Panc1 (cell line): ENCODE data around the gene SLC6A2. TPM values are rescaled to one million over a fixed set of nuclear protein-coding genes. Genes with fewer than 3 reads are reported as not detected.

Source experiments
- ATAC-seq: fragments of 200-7000 bp; cut with Tn5 transposase; 2 replicates; pipeline ENCODE4 v1.9.1; 2020; ENCODE audit warnings: mild to moderate bottlenecking, moderate library complexity
- BruUV-seq: library from RNA; stranded (reverse); fragments of 400-500 nt; replicated peaks from 2 replicates; lab custom pipeline; 2021; lab: Mats Ljungman, UMichigan
- CTCF ChIA-PET: fragments of 300-600 bp; sonication (Branson Sonifier 250); formaldehyde crosslinking; loops from one replicate; lab custom pipeline; 2022; ENCODE audit warnings: antibody characterized with exemption; lab: Charles Lee
- POLR2A ChIA-PET: fragments of 300-600 bp; sonication (Branson Sonifier 250); formaldehyde crosslinking; loops from one replicate; lab custom pipeline; 2022; ENCODE audit warnings: antibody characterized with exemption; lab: Charles Lee
- DNase-seq: peaks from one replicate; pipeline ENCODE4 v3.0.0-alpha.2; 2010; ENCODE audit warnings: low read depth, low spot score
- H3K27ac ChIP-seq: 2 replicates; pipeline ENCODE4 v1.5.1; 2011; ENCODE audit warnings: mild to moderate bottlenecking, low read length, inconsistent platforms
- H3K27me3 ChIP-seq: fragments of 200-500 bp; sonication (Bioruptor generic); 2 replicates; pipeline ENCODE4 v1.6.0; 2014; ENCODE audit warnings: low read length, inconsistent platforms; ENCODE audit not compliant: control insufficient read depth, insufficient read depth
- H3K36me3 ChIP-seq: fragments of 200-500 bp; sonication (Bioruptor generic); 2 replicates; pipeline ENCODE4 v1.5.1; 2014; ENCODE audit warnings: inconsistent platforms, mild to moderate bottlenecking, low read length, moderate library complexity; ENCODE audit not compliant: control insufficient read depth, insufficient read depth
- H3K4me1 ChIP-seq: 2 replicates; pipeline ENCODE4 v1.5.1; 2011; ENCODE audit warnings: inconsistent platforms, mild to moderate bottlenecking, low read length, moderate library complexity; ENCODE audit not compliant: control insufficient read depth, insufficient read depth
- H3K4me3 ChIP-seq, 2 experiments: 2 replicates each; pipeline ENCODE4 v1.5.1; 2011 to 2012; ENCODE audit warnings: low read depth in 2 of 2, low read length in 2 of 2, mild to moderate bottlenecking in 2 of 2, inconsistent platforms in 1 of 2, moderate library complexity in 1 of 2
- H3K9me3 ChIP-seq: fragments of 200-500 bp; sonication (Bioruptor generic); 2 replicates; pipeline ENCODE4 v1.5.1; 2014; ENCODE audit warnings: low read depth, mild to moderate bottlenecking, inconsistent platforms, low read length, moderate library complexity; ENCODE audit not compliant: control insufficient read depth, insufficient read depth
- CTCF ChIP-seq: fragments of 450-650 bp; IDR thresholded peaks from 2 replicates; pipeline ENCODE4 v1.5.1; 2017; ENCODE audit warnings: mild to moderate bottlenecking
- POLR2AphosphoS5 ChIP-seq: IDR thresholded peaks from 2 replicates; pipeline ENCODE4 v1.6.1; 2012; ENCODE audit warnings: mild to moderate bottlenecking, low read depth, low read length, moderate library complexity
- REST ChIP-seq, 2 experiments: IDR thresholded peaks; 2 replicates each; pipeline ENCODE4 v1.6.1; 2011 to 2012; ENCODE audit warnings: low read depth in 2 of 2, control low read depth in 1 of 2, low read length in 1 of 2, mild to moderate bottlenecking in 1 of 2, moderate library complexity in 1 of 2; ENCODE audit not compliant: insufficient read depth in 1 of 2
- SIN3A ChIP-seq: IDR thresholded peaks from 2 replicates; pipeline ENCODE4 v1.6.1; 2012; ENCODE audit warnings: low read depth, mild to moderate bottlenecking, low read length, moderate library complexity, borderline replicate concordance; ENCODE audit not compliant: insufficient read depth
- TCF7L2 ChIP-seq: IDR thresholded peaks from 2 replicates; pipeline ENCODE4 v1.6.1; 2011; ENCODE audit warnings: mild to moderate bottlenecking, low read depth, low read length, inconsistent platforms
- in situ Hi-C: cut with HindIII; loops from 2 replicates; pipeline ENCODE4 v1.10.0; 2016; ENCODE audit warnings: low sequenced_read_pairs, low pct_unique_long_range_greater_than_20kb
- intact Hi-C: fragments of 100-400 bp; cut with micrococcal nuclease; formaldehyde crosslinking; loops from one replicate; pipeline ENCODE4 v1.10.0; 2022; ENCODE audit not compliant: unreplicated experiment
- total RNA-seq: library from RNA; stranded (reverse); gene quantifications from one replicate; pipeline ENCODE4 v1.2.1, GENCODE V29; 2021; ENCODE audit not compliant: unreplicated experiment

Gene SLC6A2
- total RNA-seq, 1 experiment from 2014 or later, result 0.10 TPM

GRCh38 chr16:55647798-55648197 is 8.0 kb upstream of the SLC6A2 start:
- Histone ChIP-seq H3K36me3 (no peaks in the 10 kb centered on the region), H3K9me3 (no peaks in the 10 kb centered on the region), H3K27ac (no peak overlapping the region), H3K27me3 (no peaks in the 10 kb centered on the region; the same call in 1 of the 2 replicates), H3K4me1 (no peaks in the 10 kb centered on the region), H3K4me3 (no peak overlapping the region)
- TF ChIP-seq POLR2AphosphoS5, result no peak
- TF ChIP-seq SIN3A, result no peak
- no peak; the same call in 1 of the 2 replicates for TF ChIP-seq CTCF
- no peak for TF ChIP-seq TCF7L2
- no peak for TF ChIP-seq REST (IDR thresholded peaks at IDR 0.05; ENCODE audit: insufficient read depth in 1 of 2, low read depth in 2 of 2, low read length in 1 of 2)
- CTCF ChIA-PET, result interaction anchor here (0.6 kb wide), 1 partner anchor 52 kb away, joined by 9 read pairs; no protein-coding TSS in a partner anchor
- in situ Hi-C loops (no loop called here), intact Hi-C loops (no loop called here)
- DNase-seq, result no peak
- no TSS peak for BruUV-seq
- ATAC-seq, result no peak
- POLR2A ChIA-PET, result no interaction called here

GRCh38 chr16:55651841-55652824 is 3.7 kb upstream of the SLC6A2 start:
- in situ Hi-C loops, result no loop called here
- no peaks in the 10 kb centered on the region for H3K4me1 ChIP-seq
- ChIA-PET POLR2A (no interaction called here), CTCF (no interaction called here)
- H3K27me3 ChIP-seq, result peaks cover 6% of the 10 kb centered on the region; the same call in 1 of the 2 replicates
- ATAC-seq (no peak), DNase-seq (no peak)
- no peak for TF ChIP-seq POLR2AphosphoS5
- no peak for TF ChIP-seq CTCF
- no peak for TF ChIP-seq TCF7L2
- TF ChIP-seq SIN3A, result no peak
- TF ChIP-seq REST (IDR thresholded peaks at IDR 0.05; ENCODE audit: insufficient read depth in 1 of 2, low read depth in 2 of 2, low read length in 1 of 2), result no peak
- no peaks in the 10 kb centered on the region for H3K9me3 ChIP-seq
- no TSS peak for BruUV-seq
- intact Hi-C loops, result no loop called here
- H3K27ac ChIP-seq, result no peak overlapping the region
- H3K36me3 ChIP-seq, result no peaks in the 10 kb centered on the region
- H3K4me3 ChIP-seq, result no peak overlapping the region
